NCI-H1105 treated with DMSO at 0.1 percent for 48 hours (cell line): ENCODE measurements around the gene SCMH1.
"Not testable (repeated sequence)": the region's sequence is repeated elsewhere in the genome, so short reads cannot be mapped to it uniquely, and the experiment has no call there.

Experiments used
- DNase-seq: peaks from one replicate; lab custom pipeline; 2025; lab: John Stamatoyannopoulos, UW

Gene SCMH1

DNA sequence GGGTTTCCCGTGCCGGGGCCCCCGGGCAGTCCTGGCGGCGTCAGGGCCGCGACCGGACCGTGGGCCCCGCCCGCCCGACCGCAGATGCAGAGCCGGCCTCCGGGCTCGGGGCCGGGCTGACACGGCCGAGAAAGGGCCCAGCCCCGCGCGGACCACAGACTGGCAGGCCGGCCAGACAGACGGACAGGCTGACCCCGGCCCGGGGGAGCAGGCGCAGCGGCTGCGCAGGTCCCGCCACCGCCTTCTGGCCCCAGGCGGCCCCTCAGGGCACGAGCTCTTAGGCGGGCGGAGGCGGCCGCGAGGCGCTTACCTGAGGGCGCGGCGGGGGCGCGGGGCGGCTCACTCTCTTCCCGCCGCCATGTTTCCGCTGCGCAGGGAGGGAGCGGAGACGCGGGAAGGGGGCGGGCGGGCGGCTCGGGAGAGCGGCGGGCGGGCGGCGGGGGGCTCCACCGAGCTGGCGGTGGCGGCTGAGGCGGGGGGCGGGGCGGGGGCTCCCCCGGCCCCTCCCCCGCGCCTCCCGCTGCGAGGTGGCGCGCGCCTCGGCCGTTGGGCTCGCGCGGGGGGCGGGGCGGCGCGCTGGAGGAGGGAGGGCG lies at the start of gene SCMH1:
Gene SCMH1, minus strand, starts transcription at position 558 of the 593 bp plus-strand sequence. CDS start 56,173 bp downstream, outside the sequence.
- DNase-seq, result peak; percentile 75

DNA sequence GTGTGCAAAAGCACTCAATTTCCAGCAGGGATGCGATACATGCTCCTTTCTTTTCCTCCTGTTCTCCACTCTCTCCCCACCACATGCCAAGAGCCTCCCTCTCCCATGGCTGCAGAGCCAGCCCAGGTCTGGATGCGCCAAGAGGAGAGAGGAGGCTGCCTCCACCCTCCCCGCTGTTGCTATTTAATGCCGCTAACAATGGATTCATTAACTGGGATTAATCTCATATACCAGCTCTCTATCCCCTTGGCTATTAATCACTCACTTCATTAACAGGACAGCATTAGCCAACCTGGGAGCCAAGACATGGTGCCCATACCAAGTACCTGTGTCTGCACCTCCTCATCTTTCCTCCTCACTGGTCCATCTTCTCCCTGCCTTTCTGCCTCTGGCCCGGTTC lies 49.1 kb upstream of the SCMH1 start:
- DNase-seq, result no peak

DNA sequence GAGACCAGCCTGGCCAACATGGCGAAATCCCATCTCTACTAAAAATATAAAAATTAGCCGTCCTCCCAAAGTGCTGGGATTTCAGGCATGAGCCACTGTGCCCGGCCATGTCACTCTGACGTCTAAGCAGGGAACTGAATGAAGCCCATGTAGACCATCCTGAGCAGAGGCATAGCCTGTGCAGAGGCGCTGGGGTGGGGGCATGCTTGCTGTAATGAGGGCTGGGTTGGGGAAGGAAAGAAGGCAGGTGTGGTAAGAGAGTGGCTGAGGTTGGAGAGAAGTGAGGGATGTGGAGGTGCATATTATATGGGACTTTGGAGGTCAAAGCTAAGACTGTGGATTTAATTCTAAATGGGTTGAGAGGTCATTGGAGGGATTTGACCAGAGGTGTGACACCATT lies 47.1 kb upstream of the SCMH1 start:
- no peak for DNase-seq

DNA sequence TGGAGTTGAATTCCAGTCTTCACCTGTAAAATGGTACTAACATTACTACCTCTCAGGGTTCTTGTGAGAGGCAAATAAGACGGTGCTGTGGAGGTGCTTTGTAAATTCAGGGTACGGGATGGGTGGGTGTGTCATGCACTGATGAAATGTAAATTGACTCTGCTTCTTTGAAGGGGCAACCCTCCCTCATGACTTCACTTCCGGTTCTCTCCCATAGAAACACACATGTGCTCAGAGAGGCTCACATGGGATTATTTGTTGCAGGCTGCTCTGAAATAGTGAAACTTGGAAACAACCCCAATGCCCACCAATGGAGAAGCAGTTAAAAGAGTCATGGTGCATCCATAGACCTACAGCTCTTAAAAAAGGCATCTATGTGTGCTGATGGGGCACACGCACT lies 44.9 kb upstream of the SCMH1 start:
- no peak for DNase-seq

DNA sequence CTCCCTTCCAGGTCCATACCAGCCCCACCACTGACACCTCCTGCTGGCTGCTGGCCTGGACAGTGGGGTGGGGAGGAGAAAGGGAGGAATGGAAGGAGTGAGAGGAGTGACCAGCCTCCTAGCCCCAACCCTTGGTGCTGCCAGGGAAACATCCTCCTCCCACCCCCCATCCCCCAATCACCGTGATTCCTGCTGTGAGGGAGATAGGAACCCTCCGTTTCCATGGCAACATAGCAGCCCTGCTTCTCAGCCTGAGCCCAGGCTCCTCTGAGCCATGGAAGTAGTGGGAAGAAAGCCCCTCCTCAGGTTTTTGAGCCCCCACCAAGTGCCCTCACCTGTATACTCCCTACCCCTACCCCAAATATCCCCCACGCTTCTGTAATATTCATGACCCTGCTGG lies 44.4 kb upstream of the SCMH1 start:
- DNase-seq, result no peak

DNA sequence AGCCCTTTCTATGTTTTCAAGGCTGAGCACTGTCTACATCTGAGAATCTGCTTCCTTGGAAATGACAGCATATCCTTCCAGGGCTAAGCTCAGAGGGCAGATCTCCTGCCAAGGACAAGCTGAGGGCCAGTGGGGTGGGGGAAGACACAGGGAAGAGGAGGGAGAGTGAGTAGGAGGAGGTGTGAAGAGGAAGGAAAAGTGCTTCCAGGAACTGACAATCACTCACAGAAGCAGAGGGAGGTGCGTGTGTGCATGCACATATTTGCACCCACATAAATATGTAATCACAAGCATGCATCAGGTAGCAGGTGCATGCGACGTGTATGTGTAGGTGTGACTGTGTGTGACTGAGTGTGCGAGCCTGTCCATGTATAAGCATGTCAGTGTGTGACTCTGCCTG lies 43.7 kb upstream of the SCMH1 start:
- DNase-seq, result no peak

DNA sequence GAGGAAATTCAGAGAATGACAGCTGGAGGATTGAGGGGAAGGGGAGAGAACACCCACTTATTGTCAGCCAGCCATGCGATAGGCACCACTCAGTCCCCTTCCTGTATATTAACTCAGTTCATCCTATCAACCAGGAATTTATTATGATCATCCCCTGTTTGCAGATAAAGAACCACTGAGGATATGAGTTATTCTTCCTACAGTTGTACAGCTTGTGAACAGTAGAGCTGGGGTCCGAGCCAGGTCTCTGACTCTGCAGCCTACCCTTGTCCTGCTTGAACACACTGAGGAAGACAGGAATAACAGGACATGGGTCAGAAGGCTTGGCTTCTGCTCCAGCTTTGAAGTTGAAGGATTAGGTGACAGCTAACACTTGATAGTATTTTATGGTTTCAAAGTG lies 42.0 kb upstream of the SCMH1 start:
- no peak for DNase-seq

DNA sequence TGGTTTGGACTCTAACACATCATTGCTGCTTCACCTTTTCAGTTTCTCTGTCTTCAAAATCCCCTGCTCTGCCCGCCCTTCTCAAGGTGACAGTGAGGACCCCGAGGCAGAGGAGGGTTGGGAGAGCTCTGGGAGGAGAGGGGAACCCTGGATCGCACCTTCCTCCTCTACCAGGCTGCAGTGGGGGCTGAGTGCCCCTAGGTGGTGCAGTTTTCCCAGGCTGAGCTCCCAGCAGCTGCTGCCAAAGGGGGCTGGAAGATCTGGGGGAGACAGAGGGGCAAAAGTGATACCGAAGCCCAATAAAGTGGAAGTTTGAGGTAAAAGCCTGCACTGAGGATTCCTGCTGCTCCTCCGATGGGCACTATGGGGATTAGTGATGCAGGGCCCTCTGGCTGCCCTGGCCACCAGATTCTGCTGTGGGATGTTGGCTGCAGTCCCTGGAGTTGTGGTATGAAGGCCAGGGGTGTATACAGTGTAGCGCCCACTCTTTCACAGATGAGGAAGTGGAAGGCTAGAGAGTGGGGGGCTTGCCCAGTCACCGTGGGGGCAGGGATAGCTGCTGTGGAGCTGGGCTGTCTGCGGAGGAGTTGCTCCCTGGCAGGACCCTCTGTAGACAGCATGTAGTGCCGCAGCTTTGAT lies 40.7 kb upstream of the SCMH1 start:
- DNase-seq, result peak; percentile 43

DNA sequence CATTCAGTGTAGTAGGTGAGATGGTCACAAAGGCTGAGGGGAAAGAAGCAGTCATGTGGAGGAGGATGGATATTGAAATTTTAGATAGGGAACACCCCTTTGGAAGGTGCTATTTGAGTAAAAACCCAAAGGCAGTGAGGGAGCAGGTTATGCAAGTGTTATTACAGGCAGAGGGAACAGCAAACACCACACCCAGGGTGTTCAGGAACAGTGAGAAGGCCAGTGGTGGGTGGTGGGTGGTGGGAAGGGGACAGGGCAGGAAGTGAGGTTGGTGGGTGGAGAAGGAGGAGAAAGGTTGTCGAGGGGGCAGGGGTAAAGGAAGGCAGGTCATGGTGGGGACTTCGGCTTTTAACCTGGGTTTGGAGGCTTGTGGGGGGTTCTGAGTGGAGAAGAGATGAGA lies 39.2 kb upstream of the SCMH1 start:
- no peak for DNase-seq

DNA sequence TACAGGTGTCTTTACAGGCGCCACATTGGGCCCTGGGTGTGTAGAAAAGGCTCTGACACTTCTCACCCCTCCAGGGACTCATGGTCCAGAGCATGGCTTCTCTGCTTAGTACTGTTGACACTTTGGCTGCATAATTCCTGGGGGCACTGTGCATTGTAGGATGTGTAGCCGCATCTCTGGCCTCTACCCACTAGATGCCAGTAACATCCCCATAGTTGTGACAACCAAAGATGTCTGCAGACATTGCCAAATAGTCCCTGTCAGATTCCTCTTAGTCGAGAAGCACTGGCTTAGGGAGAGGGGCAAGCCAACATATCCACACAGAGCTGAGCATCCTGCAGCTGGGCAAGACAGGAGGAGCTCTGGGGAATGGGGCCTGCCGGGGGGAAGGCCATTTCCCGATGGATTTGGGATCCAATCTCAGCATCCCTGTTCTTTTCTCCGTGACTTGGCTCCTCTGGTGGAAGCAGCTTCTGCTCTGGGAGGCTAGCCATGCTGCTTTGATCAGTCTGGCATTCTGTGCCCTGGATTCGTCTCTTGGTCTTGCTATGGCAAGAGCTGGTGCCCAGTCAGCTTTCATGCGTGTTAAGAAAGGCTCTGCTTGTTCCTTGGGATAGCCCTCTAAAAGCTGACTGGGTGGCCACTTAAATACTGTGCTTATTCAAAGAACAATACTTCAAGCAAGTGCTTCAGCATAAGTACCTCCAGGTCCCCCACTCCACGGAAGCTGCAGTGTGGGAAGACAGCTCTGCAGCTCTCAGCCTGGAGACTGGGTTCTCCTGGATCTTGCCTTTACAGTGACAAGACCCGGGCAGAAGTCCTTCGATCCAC lies 38.3 kb upstream of the SCMH1 start:
- no peak for DNase-seq

DNA sequence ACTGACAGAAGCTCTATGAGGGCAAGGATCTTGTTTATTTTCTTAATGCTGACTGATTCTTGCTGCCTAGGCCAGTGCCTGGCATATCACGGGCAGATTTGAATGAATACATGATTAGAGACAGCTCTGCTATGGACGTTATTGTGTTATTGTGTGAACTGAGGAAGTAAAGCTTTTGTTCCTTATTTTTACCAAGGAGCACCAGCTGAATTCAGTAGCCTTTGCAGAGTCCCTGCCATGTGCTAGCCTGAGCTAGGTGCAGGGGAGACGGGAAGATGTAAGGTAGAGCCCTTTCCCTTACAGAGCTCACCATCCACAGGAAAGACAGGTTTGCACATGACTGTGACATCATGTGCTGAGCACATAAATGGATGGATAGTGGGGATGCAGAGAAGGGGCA lies 36.0 kb upstream of the SCMH1 start:
- DNase-seq, result no peak

DNA sequence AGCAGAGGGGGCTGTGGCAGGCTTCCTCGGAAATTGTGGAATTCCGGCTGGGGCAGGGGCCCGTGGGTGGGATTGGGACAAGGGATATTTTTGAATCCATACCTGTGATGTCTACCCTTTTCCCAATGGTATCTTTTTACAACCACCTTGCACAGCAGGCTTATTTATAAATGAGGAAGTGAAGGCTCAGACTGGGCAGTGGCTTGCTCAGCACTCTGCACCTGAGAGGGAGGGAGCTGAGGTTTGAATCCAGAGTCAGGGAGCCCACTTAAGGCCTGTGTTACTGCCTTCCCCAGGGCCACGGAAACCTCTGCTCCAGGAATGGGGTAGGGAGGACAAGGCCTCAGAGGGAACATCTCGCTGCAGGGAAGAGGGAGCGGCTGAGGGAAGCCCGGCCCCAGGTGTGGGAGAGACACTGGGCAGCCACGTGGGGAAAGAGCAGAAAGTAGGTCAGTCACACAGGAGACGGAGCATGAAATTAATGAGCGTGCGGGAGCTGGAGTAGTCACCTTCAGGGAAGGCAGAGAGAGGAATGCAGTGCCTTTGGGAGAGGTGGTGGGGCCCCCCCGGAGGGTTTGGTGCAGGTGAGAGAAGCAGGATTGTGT lies 35.4 kb upstream of the SCMH1 start:
- DNase-seq, result no peak

DNA sequence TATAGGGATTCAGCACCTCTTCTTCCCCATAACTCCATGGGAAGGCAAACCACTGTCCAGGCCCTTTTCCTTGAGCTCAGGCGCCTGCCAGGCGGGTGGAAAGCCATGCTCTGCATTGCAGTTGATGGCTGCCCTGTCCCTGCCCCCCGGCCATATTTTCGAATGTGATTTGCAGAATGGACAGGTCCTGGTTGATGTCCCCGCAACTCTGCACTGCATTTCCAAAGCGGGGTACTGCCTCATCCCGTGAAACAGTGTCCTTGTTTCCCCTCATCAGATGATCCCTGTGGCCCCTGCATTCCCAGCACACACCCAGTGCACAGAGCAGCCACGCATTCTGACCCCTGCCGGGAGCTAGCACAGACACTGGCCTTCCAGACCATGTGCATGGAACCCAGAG lies 33.7 kb upstream of the SCMH1 start:
- no peak for DNase-seq

DNA sequence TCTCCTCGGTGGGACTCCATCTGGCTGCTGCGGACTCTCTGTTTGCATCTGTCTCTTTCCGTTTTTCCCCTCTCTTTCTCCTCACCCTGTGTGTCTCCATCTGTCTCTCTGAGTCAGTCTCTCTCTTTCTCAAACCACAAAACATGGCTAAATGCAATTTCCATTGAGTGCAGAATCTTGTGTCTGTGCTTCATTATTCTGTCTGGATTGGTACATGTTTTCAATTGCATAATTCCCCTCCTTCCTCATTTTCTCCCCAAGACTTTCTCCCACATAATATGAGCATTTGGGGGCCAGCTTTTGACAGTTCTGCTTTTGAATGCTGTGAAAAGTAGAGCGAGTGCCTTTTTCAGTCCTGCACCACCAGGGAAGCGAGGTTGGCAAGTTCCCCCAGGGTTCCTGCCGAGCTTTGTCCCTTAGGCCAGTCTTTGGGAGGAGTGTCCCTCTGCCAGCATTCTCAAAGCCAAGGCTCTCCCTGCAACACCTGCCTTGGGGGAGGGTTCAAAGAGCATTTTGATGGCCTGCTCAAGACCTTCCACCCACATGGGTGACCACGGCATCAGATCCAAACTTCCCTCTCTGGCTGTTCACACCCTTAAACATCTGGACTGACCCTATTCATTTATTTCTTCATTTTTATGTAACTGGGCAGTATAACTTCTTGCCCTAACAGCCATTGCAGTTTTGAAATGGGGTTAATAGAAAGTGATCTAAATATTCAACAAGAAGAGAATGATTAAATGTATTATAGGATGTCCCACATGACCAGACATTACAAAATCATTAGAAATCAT lies 32.8 kb upstream of the SCMH1 start:
- DNase-seq, result no peak

DNA sequence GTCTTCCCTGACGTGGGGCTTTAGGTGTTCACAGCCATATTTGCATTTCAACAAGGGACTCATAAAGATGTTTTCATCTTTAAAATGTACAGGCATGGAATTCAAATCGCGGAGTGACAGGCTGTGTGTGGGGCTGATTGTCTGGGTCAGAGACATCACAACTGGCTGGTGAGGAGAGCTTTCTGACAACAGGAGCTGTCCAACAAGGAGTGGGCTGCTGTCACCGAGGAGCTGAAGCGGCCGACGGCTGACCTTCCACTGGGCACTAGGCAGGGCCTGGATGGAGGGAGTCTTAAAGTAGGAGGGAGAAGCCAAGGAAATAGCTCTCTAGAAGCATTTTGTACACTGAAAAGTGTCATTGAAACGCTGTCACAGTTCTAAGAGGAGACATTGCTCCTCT lies 30.5 kb upstream of the SCMH1 start:
- no peak for DNase-seq

DNA sequence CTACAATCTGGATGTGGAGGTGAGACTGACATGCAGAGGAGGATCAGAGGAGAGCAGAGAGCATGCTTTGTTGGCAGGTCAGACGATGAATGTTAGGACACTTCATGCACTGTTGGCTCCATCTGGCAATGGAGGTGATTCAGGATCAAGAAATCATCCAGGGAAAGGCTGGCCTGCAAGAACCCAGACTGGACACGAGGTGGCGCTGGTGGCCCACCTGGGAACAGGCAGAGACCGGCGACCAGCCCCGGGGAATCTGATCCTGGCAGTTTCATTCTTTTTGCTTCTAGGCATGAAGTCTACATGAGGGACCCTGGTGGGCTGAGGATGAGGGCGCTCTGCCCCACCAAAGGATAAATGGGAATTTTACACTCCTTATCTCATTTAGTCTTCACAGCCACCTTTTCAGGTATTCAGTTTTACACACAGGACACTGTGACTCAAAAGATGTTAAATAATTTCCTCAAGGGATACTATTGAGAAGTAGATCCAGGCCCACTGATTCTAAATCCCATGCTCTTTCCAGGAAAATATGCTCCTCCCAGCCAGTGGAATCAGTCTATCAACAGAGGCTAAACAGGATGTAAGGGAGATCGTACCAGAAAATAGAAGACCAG lies 26.2 kb upstream of the SCMH1 start:
- DNase-seq, result peak; percentile 81

DNA sequence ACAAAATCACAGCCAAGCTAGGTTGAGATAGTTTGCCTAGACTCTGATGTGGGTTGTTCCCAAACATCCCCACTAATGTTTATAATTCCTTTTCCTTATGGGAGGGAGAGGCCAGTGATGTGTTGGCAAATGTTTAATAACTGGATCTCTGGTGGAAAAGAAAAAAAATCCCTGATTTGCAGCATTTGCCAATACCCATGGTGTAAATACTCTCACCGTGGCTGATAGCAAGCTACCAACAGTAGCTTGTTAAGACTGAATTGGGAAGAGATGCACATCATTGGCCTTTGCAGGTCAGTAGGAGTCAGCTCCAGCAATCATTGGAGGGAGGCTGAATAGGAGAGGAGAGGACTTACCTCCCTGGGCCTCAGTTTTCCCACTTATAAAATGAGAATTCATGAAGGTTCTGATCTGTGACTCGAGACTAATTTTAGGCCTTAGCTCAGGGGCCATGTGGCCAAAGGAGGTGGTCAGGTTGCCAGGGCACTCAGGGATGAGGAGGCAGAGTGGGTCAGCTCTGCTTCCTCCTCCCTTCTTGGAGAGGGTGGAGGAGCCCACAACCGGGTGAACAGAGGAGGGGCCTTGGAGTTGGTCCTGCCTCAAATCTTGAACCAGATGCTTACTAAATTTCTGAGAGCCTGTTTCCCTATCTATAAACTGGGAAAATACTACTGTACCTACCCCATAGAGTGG lies 20.0 kb upstream of the SCMH1 start:
- no peak for DNase-seq

DNA sequence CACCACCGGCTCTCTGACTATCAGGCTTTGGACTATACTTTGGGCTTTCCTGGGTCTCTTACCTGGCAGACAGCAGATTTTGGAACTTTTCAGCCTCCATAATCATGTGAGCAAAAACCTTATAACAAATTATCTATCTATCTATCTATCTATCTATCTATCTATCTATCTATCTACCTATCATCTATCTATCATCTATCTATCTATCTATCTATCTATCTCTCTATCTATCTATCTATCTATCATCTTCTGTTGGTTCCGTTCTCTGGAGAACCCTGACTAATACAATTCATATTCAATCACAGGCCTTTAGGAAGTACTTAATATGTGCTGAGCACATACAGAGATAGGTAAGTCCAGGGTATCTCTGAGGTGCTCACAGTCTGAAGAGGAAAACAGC lies 18.7 kb upstream of the SCMH1 start:
- DNase-seq, result no peak

DNA sequence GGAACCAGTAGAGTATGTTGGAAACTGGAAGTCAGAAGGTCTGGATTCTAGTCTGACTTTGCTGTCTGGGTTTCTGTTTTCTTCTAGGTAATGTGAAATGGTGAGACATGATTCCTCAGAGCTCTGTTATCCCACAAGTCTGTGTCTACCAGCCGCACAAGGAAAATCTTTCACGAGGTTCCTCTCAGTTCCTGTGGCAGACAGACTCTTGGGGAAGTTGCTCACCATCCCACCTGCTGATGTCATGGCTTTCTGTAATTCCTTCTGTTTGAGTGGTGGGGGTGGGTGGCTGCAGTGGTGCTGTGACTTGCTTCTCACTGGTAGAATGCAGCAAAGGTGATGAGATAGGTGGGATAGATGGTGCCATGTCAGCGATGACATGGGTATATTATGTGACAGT lies 17.1 kb upstream of the SCMH1 start:
- DNase-seq, result no peak

DNA sequence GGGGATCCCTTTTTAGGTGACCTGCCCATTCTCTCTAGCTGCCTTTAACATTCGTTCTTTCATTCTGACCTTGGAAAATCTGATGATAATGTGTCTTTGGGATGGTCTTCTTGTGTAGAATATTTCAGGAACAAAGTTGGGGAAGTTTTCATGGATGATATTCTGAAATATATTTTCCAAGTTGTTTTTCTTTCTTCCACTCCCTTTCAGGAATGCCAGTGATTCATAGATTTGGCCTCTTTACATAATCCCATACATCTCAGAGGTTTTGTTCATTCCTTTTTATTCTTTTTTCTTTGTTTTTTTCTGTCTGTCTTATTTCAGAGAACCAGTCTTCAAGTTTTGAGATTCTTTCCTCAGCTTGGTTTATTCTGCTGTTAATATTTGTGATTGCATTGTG lies 13.9 kb upstream of the SCMH1 start:
- no peak for DNase-seq

DNA sequence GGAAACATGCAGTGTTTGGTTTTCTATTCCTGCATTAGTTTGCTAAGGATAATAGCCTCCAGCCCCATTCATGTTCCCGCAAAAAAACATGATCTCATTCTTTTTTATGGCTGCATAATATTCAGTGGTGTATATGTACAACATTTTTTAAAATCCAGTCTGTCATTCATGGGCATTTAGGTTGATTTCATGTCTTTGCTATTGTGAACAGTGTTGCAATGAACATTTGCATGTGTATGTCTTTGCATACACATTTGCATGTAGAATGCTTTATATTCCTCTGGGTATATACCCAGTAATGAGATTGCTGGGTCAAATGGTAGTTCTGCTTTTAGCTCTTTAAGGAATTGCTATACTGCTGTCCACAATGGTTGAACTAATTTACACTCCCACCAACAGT lies 9.0 kb upstream of the SCMH1 start:
- not testable (repeated sequence) for DNase-seq
